ENCODE measurements around the gene JAKMIP1.

JAKMIP1 gene

DNA sequence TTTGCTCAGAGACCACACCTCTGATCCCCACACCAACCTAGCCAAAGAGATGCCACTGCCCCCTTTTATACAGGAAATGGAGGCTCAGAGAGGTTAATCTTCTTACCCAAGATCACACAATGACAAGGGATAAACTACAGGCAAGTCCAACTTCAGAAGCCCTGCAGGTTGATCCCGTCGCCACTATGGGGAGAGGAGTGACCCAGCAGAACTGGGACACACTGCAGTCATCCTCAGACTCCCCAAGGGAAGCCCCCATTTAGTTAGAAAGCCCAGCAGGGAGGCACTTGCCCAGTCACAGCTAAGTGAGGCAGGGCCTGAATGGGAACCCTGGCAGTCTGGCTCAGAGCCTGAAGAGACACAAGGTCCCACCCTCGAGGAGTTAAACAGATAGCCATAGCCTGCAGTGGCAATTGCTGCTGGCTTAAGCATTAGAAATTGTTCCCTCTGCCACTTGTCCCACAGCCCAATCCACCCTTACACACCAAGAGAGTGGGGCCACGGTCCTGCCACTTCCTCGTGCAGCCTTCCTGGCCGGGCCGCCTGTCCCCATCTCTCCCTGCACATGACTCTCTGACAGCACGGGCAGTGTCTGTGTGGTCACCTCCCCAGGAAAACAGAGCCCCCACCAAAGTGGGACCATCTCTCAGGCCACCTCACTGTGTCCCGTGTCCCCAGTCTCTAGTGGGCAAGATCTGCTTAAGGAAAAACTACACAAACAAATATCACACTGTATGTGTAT is 2.7 kb downstream of the JAKMIP1 start:
- no peak for DNase-seq (ENCODE audit: insufficient read length, low spot score)
- TF ChIP-seq POLR2AphosphoS5 (IDR thresholded peaks at IDR 0.05; ENCODE audit: low read depth, low read length) (no peak), SPI1 (IDR thresholded peaks at IDR 0.05; ENCODE audit: low read depth, low read length) (no peak), POU2F2 (IDR thresholded peaks at IDR 0.05; ENCODE audit: low read depth, low read length) (no peak), PAX5 (IDR thresholded peaks at IDR 0.05; ENCODE audit: insufficient read depth, low read length, severe bottlenecking) (no peak), POLR2A (IDR thresholded peaks at IDR 0.05; ENCODE audit: low read depth, low read length) (no peak), TAF1 (IDR thresholded peaks at IDR 0.05; ENCODE audit: low read depth, low read length) (no peak)
- FAIRE-seq: no peak

DNA sequence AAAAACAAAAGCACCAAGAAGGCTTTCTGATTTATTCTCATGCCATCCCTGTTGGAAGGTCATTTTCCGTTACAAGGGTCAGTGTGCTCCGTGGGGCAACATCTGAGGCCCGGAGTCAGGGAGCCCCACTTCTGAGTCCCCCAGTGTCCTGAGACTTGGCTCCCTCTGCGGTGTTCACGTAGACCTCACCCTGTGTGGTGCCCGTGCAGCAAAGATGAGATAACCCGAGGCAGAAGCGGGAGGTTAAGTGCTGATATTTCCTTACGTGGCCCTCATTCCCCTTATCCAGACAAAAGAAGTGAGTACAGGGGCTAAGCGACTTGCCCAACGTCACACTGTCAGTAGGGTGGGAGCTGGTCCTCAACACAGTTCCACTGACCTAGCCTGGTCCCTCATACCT is 3.5 kb downstream of the JAKMIP1 start:
- DNase-seq (ENCODE audit: insufficient read length, low spot score): no peak
- TF ChIP-seq POLR2A (IDR thresholded peaks at IDR 0.05; ENCODE audit: low read depth, low read length) (no peak), PAX5 (IDR thresholded peaks at IDR 0.05; ENCODE audit: insufficient read depth, low read length, severe bottlenecking) (no peak), TAF1 (IDR thresholded peaks at IDR 0.05; ENCODE audit: low read depth, low read length) (no peak), POU2F2 (IDR thresholded peaks at IDR 0.05; ENCODE audit: low read depth, low read length) (no peak)
- FAIRE-seq: no peak

DNA sequence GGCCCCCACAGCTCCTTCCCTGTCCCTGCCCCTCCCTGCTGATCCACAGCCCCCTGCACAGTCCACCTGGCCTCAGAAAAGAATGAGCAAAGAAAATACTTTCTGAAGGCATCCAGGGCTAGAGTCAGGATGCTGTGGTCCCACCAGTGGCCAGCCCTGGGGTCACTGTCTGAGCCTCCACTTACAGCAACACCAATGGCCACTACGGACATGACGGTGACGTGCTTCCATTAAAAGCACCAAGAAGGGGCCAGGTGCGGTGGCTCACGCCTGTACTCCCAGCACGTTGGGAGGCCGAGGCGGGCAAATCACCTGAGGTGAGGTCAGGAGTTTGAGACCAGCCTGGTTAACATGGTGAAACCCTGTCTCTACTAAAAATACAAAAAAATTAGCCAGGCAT is 4.0 kb downstream of the JAKMIP1 start:
- FAIRE-seq (no peak), DNase-seq (ENCODE audit: insufficient read length, low spot score) (no peak)
- TF ChIP-seq POU2F2 (IDR thresholded peaks at IDR 0.05; ENCODE audit: low read depth, low read length) (no peak), PAX5 (IDR thresholded peaks at IDR 0.05; ENCODE audit: insufficient read depth, low read length, severe bottlenecking) (no peak), SPI1 (IDR thresholded peaks at IDR 0.05; ENCODE audit: low read depth, low read length) (no peak), TAF1 (IDR thresholded peaks at IDR 0.05; ENCODE audit: low read depth, low read length) (no peak), POLR2AphosphoS5 (IDR thresholded peaks at IDR 0.05; ENCODE audit: low read depth, low read length) (no peak)

DNA sequence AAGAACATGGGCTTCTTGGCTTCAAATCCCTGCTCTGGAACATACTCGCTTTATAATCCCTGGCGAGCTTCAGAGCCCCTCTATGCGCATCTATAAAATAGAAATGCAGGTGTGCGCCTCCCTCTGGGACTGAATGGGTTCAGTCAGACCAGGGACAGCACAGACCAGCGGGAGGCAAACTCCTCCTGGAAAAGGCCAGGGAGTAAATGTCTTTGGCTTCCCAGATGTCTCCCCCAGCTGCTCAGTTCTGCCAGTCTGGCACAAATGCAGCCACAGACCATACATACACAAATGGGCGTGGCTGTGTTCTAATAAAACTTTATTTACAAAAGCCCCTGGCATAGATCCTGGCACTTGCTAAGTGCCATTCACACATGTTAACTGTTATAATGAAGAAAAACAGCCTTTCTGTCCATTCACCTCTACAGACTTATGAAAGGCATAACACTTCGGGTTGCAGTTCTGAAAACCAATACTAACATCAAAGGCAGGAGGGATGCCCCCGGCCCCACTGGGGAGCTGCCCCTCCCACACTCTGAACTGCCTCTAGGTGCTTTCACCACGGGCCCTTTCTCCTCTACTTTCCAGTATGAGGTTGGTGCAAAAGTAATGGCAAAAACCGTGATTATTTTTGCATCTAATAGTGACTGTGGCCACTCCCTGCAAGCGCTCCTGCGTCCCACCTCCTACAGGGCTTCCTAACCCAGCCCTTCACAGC is 4.6 kb downstream of the JAKMIP1 start:
- DNase-seq (ENCODE audit: insufficient read length, low spot score) (no peak), FAIRE-seq (no peak)
- TF ChIP-seq PAX5 (IDR thresholded peaks at IDR 0.05; ENCODE audit: insufficient read depth, low read length, severe bottlenecking) (no peak), POLR2AphosphoS5 (IDR thresholded peaks at IDR 0.05; ENCODE audit: low read depth, low read length) (no peak), POU2F2 (IDR thresholded peaks at IDR 0.05; ENCODE audit: low read depth, low read length) (no peak), TAF1 (IDR thresholded peaks at IDR 0.05; ENCODE audit: low read depth, low read length) (no peak)

DNA sequence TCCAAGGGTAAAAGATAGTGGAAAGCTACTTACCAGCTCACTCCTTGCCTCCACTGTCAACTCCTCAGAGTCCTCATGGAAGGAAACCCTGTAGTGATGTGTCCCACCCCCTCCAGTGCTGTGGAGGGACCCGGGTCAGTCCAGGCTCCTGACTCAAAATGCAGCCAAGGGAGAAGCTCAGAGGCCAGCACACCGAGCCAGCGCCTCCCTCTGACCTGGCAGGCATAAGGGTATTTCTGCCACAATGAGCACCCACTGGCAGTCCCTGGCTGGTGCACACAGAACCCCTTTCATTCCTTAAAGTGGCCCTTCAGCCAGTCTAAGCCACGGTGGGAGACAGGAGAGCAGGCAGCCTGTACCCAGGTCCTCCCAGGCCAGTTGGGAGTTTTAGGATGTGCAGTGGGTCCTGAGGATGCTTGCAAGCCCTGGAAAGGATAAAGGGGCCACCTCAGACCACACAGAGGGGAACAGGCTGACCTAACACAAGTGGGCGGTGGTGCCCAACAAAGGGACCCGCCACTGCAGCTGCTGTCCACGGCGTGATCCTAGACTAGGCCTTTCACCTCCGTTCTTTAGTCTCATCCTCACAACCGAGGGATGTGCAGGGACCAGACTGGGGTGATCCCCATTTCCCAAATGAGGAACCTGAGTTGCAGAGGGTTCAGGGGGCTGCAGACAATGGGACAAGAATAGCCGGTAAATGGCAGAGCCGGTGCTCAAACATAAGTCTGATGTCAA is 5.7 kb downstream of the JAKMIP1 start:
- FAIRE-seq: no peak
- no peak for DNase-seq (ENCODE audit: insufficient read length, low spot score)
- TF ChIP-seq PAX5 (IDR thresholded peaks at IDR 0.05; ENCODE audit: insufficient read depth, low read length, severe bottlenecking) (no peak), POLR2AphosphoS5 (IDR thresholded peaks at IDR 0.05; ENCODE audit: low read depth, low read length) (no peak), POU2F2 (IDR thresholded peaks at IDR 0.05; ENCODE audit: low read depth, low read length) (no peak), POLR2A (IDR thresholded peaks at IDR 0.05; ENCODE audit: low read depth, low read length) (no peak), SPI1 (IDR thresholded peaks at IDR 0.05; ENCODE audit: low read depth, low read length) (no peak), TAF1 (IDR thresholded peaks at IDR 0.05; ENCODE audit: low read depth, low read length) (no peak)

DNA sequence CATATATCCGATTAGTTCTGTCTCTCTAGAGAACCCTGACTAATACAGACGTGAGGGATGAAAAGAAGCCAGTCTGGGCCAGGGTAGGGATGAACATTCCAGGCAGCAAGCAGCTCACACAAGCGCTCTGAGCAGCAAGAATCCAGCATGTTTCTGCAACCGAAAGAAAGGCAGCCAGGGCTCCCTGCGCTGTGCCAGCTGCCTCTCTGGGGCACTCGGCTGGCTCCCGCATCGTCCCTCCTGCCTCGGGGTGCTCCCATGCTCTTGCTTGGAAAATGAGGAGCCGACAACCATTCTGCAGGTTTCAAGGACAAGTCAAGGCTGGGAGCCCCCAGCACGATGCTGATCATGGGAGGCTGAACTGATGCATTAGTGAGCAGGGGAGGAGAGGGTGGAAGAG is 7.0 kb downstream of the JAKMIP1 start:
- TF ChIP-seq TAF1 (IDR thresholded peaks at IDR 0.05; ENCODE audit: low read depth, low read length) (no peak), POU2F2 (IDR thresholded peaks at IDR 0.05; ENCODE audit: low read depth, low read length) (no peak), SPI1 (IDR thresholded peaks at IDR 0.05; ENCODE audit: low read depth, low read length) (no peak), PAX5 (IDR thresholded peaks at IDR 0.05; ENCODE audit: insufficient read depth, low read length, severe bottlenecking) (no peak), POLR2A (IDR thresholded peaks at IDR 0.05; ENCODE audit: low read depth, low read length) (no peak), POLR2AphosphoS5 (IDR thresholded peaks at IDR 0.05; ENCODE audit: low read depth, low read length) (no peak)
- FAIRE-seq: no peak
- DNase-seq (ENCODE audit: insufficient read length, low spot score): no peak

DNA sequence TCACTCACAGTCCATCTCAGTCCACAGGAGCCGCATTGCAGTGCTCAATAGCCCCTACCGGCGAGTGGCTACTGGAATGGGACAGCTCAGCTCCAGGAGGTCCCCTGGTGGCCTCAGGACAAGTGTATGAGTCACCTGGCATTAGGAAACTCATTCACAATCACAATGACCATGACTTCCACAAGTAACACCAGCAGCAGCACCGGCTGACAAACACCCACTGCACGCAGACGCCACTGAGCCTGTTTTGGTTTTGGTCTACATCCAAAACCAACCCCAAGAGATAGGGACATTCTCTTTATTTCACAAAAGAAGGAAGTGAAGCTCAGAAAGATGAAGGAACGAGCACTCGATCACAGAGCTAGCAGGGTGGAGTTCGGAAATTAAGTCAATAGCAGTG is 8.1 kb downstream of the JAKMIP1 start:
- FAIRE-seq (no peak), DNase-seq (ENCODE audit: insufficient read length, low spot score) (no peak)
- peak; percentile 81 for TF ChIP-seq SPI1 (IDR thresholded peaks at IDR 0.05; ENCODE audit: low read depth, low read length)
- no peak for TF ChIP-seq POU2F2 (IDR thresholded peaks at IDR 0.05; ENCODE audit: low read depth, low read length)

DNA sequence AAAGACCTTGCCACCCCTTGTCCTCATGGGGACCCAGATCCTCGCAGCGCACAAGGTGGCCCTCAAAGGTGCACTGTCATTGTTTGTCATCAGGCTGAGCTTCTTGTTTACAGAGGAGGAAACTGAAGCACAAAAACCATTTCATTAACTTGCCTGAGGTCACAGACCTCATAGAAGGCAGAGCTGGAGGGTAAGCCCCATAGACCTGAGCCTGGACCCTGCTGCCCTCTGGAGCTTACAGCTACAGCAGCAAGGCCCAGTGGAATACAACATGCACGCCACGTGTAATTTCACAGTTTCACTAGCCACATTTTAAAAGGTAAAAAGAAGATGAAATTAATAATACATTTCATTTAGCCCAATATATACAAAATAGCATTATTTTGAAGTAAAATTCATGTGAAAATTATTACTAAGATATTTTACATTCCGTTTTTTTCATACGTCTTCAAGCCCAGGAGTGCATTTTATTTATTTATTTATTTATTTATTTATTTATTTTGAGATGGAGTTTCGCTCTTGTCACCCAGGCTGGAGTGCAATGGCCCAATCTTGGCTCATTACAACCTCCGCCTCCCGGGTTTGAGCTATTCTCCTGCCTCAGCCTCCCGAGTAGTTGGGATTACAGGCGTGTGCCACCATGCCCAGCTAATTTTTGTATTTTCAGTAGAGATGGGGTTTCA is 8.8 kb downstream of the JAKMIP1 start:
- no peak for TF ChIP-seq PAX5 (IDR thresholded peaks at IDR 0.05; ENCODE audit: insufficient read depth, low read length, severe bottlenecking)
- no peak for TF ChIP-seq POLR2AphosphoS5 (IDR thresholded peaks at IDR 0.05; ENCODE audit: low read depth, low read length)
- no peak for TF ChIP-seq SPI1 (IDR thresholded peaks at IDR 0.05; ENCODE audit: low read depth, low read length)
- TF ChIP-seq TAF1 (IDR thresholded peaks at IDR 0.05; ENCODE audit: low read depth, low read length): no peak
- no peak for TF ChIP-seq POU2F2 (IDR thresholded peaks at IDR 0.05; ENCODE audit: low read depth, low read length)
- no peak for TF ChIP-seq POLR2A (IDR thresholded peaks at IDR 0.05; ENCODE audit: low read depth, low read length)
- FAIRE-seq (no peak), DNase-seq (ENCODE audit: insufficient read length, low spot score) (no peak)

DNA sequence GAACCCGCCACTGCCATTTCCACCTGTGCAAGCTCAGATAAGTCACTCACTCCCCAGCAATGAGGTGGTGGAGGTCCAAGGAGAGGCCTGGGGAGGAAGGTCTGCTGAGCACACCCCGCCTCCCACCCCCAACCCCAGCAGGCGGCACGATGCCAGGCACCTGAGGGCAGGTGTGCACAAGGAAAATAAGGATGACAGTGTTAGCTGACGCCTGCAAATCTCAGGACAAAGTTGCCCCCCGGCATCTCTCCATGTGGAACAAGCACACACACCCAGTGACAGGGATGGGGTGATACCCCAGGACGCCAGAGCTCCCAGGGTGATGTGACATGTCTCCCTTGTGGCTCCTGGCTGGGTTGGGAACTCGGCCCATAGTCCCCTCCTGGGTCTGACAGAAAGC is 9.9 kb downstream of the JAKMIP1 start:
- FAIRE-seq: no peak

More for the DNA sequence above, 9.9 kb downstream of the JAKMIP1 start:
- no peak for DNase-seq (ENCODE audit: insufficient read length, low spot score)
- TF ChIP-seq TAF1 (IDR thresholded peaks at IDR 0.05; ENCODE audit: low read depth, low read length): no peak
- TF ChIP-seq SPI1 (IDR thresholded peaks at IDR 0.05; ENCODE audit: low read depth, low read length): no peak
- TF ChIP-seq POU2F2 (IDR thresholded peaks at IDR 0.05; ENCODE audit: low read depth, low read length): no peak
- no peak for TF ChIP-seq PAX5 (IDR thresholded peaks at IDR 0.05; ENCODE audit: insufficient read depth, low read length, severe bottlenecking)
- TF ChIP-seq POLR2AphosphoS5 (IDR thresholded peaks at IDR 0.05; ENCODE audit: low read depth, low read length): no peak
- TF ChIP-seq POLR2A (IDR thresholded peaks at IDR 0.05; ENCODE audit: low read depth, low read length): no peak
